ENCODE measurements around the gene TDP1. TPM values are rescaled to one million over a fixed set of nuclear protein-coding genes. Genes with fewer than 3 reads are reported as not detected.
A peak's percentile ranks its signal among the peaks of the same experiment; 100 is the strongest.
"Not testable (repeated sequence)": the region's sequence is repeated elsewhere in the genome, so short reads cannot be mapped to it uniquely, and the experiment has no call there.

Gene TDP1
- total RNA-seq, 1 donor from 2014 or later: 16.8 TPM

DNA sequence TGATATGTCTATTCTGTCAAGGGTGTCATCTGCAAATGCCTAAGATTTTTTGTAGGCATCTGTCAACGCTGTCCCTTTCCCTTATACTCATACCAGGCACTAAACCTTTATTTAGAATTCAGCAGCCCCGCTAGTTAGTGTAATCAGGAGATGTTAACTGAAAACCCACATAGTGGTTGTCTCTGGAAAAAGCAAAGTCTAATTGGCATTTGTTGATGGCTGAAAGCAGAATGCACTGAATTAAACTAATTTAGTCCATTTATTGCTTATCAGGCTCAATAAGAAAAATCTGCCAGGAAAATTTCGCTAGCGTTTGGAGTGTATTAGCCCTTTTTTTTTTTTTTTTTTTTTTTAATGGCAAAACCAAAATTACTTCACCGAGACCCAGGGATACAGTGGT, 34.5 kb downstream of the TDP1 start:
- DNase-seq: no peak

DNA sequence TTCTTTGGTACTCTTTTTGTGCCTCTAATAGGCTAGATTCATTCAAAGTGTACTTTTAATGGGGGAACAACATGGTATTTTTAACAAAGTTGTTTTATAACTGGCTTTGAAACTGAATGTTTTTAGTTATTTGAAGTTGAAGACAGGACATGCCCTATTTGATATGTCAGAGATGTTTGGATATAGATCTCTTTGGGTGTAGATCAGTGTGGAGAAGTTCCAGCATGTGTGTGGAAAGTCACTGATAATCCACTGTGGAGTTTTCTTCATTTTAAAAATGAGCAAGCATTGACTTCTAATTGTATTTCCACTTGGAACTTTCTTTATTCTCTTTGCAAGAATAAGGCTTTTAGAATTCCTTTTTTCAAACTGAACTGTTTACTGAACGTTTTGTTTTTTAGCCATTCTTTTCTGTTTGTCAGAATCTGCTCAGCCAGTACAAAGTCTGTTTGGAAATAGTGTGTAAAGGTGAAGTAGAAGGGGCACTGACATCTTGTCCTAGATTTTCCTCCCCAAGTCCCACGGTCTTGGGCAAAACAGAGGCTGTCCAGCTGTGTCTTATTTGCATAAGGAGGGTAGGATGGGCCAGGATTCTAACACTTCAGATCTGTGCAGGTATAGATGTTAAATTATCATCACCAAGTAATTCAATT, 35.0 kb downstream of the TDP1 start:
- no peak for DNase-seq

DNA sequence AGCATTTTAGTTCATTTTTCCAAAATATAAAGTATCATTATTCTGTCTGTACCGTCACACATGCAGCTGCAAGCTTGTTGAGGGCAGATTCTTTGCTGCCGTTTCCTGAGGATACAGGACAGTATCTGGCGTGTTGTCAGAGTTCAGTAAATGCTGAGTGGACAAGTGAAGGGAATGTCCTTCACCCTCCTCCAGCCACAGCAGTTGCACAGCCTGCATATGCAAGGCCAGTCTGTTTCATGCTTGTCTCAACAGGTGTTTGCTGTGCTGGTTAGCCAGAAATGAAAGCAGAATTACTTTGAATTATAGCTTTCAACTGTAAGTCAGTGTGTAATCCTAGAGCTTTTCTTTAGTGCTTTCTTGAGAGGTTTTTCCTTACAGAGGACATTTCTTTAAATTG, 36.5 kb downstream of the TDP1 start:
- no peak for DNase-seq

DNA sequence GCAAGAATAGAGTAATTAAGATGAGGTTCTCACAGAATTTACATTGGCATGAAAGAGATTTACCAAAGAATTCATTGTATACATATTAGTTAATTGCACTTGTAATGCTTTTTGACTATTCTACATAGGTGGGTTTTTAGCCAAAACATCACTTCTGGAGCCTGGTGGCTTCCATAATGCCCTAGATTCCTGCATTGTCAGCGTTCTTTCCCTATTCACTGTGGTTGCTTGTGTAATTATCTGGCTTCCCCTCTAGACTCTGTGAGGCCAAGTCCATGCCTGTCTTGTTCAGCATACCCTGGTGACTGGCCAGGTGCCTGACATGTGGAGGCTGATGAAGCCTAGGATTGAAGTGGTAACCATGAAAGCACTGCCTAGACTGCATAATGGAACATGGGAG, 41.2 kb downstream of the TDP1 start:
- DNase-seq: no peak

DNA sequence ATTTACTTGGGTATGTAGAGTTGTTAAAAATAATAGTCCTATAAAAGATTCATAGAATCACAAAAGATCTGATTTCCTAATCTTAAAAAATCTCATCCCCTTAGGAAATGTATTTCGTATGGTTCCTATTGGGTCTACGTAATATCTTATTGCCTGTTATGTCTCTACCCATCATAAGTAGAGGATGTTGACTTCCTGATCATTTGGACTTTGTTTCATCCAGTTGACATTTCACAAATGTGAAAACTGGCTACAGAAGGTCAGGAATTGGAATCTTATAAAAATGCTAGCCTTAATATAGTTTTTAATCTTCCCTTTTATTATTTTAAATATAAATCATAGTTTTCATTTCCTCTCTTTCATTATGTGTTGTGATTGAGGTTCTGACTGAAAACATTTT, 45.2 kb downstream of the TDP1 start:
- no peak for DNase-seq

DNA sequence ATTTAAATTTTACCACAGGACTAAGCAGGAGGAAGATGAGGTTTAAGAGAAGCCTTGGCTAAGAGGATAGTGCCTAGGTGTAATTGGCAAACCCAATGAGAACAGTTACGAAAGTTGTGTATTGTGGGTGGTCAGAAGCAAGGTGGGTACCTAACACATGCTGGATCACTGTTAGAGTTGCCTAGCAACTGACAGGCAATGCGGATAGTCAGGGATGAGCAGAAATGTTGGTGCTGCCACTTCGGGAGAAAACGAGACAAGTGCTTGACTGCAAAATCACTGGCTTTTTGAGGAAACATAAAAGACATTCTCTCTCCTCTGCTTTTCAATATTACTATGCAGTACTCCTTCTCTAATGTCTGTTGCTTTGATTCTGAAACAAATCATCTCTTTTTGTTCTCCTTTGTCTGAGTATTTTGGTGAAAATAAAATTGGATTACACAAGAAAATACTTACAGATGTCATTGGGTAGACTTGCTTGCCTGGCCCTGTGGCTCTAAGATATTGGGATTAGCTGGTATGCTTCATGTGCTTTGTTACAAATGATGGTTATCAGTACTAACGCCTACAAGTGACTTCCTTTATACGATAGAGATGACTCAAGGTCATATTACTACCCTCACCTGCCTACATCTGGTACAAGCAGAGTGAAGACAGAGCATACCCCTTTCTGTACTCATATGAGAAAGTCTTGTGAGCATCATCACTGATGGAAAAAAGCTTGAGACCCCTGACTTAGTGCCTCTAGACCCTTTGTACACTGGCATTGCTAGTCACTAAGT, 48.0 kb downstream of the TDP1 start:
- DNase-seq: no peak

DNA sequence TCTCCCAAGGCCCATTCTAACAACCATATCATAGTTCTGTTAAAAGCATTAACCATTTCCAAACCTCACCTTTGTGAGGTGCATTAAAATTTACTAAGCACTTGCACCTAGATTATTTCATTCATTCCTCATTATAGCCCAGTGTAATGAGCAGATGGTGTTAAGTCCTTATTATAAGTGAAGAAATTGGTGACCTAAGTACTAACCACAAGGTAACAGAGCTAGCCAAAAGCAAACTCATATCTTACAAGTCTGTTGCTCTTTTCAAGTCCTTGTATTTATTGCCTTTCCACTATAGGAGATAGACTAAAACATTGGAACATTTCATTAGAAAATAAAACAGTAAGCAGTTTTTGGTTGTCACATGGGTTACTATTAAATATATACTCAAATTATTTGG, 49.7 kb downstream of the TDP1 start:
- DNase-seq: no peak

DNA sequence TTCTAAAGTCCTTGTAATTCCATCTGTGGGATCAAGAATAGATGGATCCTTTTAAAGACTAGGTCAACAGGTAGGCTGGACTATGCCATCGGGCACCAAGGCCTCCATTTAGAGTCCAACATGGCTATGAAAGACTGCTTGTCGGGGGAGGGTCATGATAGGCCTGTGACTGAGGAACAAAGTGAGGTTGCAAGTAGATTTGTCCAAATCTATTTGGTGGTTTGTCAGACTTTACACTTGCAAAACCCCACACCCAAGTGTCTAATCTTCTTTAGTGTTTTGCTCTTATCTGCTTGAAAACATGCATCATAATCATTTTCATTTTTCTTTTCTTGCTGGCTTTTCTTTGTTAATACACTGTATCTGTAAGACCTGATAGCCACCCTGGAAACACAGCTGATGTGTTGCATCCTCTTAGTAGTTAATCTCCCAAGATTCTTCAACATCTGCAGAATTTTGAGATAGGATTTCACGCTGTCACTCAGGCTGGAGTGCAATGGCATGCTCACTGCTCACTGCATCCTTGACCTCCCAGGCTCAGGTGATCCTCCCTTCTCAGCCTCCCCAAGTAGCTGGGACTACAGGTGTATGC, 50.3 kb downstream of the TDP1 start:
- DNase-seq: no peak

DNA sequence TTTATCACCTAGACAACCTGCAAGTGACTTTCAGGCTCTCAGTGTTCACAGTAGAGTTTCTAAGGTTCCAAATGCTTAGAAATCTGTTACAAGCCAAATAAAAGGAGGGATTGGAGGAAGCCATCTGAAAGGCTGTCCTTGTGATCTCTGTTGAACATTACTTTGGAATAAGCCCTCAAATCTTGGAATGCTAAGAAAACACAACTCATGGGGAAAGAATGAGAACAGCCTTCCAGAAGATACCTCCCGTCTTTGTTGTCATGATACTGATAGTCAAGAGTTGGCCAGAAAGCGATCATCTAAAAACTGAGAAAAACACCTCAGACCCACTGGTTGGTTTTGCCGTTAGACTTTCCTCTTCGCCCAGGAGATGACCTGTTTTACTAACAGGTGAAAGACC, 61.6 kb downstream of the TDP1 start:
- DNase-seq: no peak

DNA sequence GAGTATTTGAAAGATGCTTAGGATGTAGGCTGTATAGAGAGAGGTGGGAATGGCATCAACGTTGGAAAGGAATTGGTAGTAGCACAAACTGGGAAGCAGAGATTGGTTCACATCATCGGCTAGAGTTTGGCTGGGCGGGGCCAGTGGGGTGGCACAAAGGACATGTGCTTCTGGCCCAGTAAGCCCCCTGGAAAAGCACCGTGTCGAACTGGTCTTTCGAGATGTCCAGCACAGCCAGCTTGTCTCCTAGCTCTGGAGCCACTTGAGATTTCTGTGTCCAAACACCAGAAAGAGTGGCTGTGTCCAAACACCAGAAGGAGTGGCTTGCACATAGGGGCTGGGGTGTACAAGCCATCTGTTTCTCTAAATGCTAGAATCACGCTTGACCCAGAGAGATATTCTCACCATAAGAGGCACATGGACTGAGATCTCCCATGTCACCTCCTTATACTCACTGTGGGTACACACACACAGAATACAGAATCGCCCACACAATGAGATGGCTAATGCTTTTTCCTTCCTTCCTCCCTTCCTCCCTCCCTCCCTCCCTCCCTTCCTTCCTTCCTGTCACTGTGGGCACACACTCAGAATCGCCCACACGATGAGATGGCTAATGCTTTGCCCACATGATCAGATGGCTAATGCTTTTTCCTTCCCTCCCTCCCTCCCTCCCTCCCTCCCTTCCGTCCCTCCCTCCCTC, 64.2 kb downstream of the TDP1 start:
- no peak for DNase-seq

DNA sequence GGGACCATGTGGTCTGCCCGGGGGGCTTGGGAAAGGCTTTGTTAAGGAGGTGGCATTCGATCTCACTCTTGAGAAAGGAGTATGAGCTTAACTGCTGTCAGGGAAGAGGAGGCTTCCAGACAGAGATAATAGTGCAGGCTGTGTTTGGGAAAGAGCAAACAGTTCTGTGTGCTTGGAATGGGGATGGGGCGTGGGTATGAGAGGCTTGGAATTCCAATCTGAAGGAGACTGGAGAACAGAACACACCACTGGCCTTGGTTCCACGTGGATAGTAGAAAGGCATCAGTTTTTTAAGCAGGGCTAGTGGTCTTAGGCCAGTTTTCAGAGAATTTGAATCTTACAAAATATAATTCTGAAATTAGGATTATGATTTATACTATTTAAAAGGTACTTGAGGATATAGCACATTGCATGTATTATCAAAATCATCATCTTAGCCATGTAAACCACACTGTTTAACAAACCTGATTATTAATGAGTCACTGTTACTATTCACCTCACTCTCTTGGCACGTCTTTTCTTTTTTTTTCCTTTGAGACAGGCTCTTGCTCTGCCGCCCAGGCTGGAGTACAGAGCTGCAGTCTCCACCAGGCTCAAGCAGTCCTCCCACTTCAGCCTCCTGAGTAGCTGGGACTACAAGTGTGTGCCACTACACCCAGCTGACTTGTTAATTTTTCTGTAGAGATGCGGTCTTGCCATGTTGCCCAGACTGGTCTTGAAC, 67.6 kb downstream of the TDP1 start:
- DNase-seq: no peak

DNA sequence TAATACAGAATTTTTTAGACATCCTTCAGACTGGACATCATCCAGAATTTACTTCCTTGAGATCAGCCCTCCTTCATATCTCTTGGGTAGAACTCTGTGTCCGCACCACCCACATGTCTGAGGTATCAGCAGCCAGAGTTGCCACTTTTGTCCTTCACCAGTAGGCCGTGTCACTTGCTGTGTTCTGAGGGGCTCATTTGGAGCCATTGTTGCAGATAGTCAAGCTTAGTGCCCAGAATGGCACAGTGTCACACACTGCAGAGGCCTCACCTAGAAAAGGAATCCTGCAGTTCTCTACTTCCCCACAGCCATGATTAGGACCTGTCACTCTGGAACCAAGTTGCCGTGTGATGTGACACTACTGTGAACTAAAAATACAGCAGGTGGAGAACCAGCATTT, 69.2 kb downstream of the TDP1 start:
- no peak for DNase-seq

DNA sequence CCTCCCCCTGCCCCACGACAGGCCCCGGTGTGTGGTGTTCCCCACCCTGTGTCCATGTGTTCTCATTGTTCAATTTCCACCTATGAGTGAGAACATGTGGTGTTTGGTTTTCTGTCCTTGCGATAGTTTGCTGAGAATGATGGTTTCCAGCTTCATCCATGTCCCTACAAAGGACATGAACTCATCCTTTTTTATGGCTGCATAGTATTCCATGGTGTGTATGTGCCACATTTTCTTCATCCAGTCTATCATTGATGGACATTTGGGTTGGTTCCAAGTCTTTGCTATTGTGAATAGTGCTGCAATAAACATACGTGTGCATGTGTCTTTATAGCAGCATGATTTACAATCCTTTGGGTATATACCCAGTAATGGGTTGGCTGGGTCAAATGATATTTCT, 70.9 kb downstream of the TDP1 start:
- not testable (repeated sequence) for DNase-seq

DNA sequence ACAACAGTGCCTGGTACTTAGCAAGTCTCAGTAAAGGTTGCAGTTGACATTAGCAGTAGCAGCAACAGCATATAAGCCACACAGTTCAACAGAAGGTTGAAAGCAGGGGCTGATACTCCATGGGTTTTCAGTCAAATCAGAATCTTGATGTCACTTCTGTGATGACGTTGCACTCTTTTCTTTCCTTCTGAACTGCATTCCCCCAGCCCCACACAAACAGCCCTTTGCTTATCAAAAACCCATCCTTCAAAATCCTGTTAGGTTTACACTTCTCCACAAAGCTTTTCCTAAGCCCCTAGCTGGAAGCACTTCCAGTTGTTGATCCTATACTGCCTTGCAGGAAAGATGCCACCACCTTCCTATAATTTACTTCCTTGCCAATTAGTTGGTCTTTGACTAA, 72.1 kb downstream of the TDP1 start:
- no peak for DNase-seq

DNA sequence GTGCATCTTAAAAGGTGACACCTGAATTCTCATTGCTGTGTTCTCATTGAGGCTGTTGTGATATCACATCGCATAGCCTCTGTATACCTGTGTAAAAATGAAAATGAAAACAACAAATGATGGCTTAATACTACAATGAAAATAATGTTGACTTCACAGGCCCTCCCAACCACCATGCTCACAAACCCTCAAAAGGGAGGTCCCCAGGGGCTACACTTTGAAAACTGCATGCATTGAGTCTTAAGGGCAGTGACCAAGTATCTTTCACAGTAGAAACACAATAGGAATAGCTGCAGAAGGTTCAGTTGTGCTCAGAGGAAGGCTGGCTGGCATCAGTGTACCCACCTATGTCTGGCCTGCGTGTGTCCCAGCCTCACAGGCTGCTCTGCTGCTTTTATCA, 78.4 kb downstream of the TDP1 start:
- no peak for DNase-seq

DNA sequence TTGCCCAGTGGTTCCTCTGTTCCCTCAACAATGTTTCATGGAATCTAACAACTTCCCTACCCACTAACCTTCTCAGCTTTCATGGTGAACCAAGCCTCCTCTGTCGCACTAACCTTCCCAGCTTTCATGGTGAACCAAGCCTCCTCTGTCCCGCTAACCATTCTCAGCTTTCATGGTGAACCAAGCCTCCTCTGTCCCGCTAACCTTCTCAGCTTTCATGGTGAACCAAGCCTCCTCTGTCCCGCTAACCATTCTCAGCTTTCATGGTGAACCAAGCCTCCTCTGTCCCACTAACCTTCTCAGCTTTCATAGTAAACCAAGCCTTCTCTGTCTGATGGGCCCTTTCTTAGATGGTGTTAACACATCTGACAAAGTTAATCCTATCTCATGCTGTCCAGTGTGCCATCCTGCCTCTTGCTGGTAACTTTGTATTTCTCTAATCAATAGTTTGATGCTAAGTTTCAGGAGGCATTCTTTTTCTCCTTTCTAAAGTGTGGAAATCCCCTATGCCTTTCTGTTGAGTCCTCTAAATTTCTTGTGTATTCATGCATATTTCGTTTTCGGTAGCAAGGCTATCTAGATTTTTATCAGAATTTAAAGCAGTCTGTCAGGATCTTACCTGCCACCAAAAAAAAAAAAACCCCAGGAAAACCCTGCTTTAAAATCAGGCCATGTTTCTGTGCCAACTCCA, 79.3 kb downstream of the TDP1 start:
- no peak for DNase-seq

DNA sequence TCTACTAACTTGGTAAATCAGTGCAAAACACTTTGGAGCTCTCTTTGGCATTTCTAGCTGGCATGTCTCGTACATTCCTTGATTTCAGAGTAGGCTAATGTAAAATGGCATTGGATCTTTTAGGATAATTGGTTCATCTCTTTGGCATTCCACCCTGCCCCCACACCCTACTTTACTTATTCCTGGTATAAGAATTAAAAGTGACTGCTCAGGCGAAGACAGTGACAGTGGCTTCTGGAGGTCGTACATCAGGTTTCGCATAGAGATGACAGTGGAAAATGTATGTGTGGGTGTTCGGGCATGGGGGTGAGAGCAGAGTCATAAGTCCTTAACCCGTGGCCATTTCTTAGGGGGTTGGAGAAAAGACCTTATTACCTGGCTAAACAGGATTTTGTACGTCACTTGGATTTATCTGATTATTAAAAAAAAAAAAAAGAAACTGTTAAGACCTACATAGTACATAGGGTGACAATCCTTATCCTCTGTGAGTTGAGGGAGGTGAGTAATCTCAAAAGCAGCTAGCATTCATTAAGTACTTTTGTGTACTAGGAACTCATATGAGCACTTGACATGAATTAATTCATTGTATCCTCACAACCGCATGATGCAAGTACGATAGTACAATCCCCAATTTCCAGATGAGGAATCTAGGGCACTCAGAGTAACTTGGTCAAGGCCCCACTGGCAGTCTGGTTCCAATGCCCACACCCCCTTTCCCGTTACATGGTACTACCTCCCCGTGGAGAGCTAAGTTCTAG, 83.7 kb downstream of the TDP1 start:
- no peak for DNase-seq

DNA sequence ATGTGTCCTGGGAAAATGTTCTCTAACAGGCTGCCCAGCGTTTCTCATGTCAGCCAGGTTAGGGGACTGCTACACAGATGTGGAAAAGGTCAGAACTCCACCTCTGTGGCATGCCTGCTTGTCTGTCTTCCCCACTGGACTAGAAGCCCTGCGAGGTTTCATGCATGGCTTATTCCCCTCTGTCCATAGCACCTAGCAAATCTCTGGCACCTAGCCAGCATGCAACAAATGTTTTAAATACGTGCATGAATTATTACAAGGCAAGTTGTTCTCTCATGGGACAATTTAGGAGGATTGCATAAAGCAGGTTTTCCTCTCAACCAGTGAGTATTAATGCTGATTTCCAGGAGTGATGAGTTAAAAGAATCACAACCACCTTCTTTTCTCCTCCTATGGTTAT, 84.7 kb downstream of the TDP1 start:
- peak; percentile 25 for DNase-seq

DNA sequence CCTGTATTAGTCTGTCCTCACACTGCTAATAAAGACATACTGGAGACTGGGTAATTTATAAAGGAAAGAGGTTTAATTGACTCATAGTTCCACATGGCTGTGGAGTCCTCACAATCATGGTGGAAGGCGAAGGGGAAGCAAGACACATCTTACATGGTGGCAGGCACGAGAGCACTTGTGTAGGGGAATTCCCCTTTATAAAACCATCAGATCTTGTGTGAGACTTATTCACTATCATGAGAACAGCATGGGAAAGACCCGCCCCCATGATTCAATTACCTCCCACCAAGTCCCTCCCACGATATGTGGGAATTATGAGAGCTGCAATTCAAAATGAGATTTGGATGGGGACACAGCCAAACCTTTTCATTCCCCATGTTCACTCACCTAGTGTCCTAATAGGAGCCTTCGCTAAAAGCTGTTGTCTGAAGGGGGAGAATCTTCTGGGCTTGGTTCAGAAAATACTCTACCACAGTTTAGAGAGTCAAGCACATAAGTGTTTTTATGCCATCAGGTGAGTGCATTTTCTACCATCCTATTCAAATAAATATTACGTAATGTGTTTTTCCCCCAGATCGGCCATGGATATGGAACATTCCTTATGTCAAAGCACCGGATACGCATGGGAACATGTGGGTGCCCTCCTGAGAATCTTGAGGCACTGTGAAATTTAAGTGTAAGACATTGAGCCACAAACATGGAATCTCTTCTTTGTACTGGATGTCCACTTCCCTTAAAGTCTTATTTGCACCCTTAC, 86.9 kb downstream of the TDP1 start:
- DNase-seq: no peak

DNA sequence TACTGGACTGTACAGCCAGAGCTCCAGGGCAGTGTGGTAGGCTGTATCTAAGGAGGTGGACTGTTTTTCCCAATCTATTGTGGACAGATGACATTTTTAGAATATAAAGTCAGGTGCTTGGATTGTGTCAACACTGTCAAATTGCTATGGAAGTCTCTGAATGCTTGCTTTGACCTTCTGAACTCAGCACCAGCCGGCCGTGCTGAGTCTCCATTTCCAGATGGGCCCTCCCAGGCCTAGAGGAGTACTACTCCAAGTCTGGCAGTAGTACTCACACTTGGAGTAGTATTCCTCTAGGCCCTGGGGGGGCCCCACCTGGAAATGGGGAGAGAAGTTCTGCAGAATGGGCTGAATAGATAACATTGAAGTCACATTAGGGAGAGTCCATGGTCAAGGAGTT, 89.9 kb downstream of the TDP1 start:
- no peak for DNase-seq
